AG04450 (cell line): ENCODE results near the gene TASP1. TPM values are rescaled to one million over a fixed set of nuclear protein-coding genes. Genes with fewer than 3 reads are reported as not detected.
A peak's percentile ranks its signal among the peaks of the same experiment; 100 is the strongest.

Experiments used
- CTCF ChIA-PET: fragments of 300-600, 350-600 bp; formaldehyde crosslinking; extraction: SDS; loops from one replicate; lab custom pipeline; 2022; ENCODE audit warnings: antibody characterized with exemption, inconsistent platforms; lab: Charles Lee
- POLR2A ChIA-PET: fragments of 350-600 bp; formaldehyde crosslinking; extraction: SDS; loops from one replicate; lab custom pipeline; 2021; ENCODE audit warnings: antibody characterized with exemption, inconsistent platforms; lab: Yijun Ruan, JAX
- DNase-seq: peaks from one replicate; pipeline ENCODE4 v3.0.0-alpha.2; 2011; ENCODE audit warnings: low read depth, low spot score
- H3K27ac ChIP-seq: one replicate; pipeline ENCODE4 v1.5.1; 2012; ENCODE audit warnings: low read depth, low read length, control low read depth
- H3K27me3 ChIP-seq: one replicate; pipeline ENCODE4 v1.6.0; 2012; ENCODE audit warnings: low read length; ENCODE audit not compliant: control insufficient read depth, insufficient read depth
- H3K4me3 ChIP-seq: 2 replicates; pipeline ENCODE4 v1.5.1; 2011; ENCODE audit warnings: mild to moderate bottlenecking, low read depth, low read length, control low read depth
- H3K9me3 ChIP-seq: 2 replicates; pipeline ENCODE4 v1.5.1; 2012; ENCODE audit warnings: low read length; ENCODE audit not compliant: control insufficient read depth, insufficient read depth
- CTCF ChIP-seq: IDR thresholded peaks from 2 replicates; pipeline ENCODE4 v1.5.1; 2011; ENCODE audit warnings: low read depth, low read length, control low read depth, inconsistent platforms
- polyA plus RNA-seq: library from polyadenylated mRNA; depleted of rRNA; stranded (reverse); fragments of >200 nt; gene quantifications from 2 replicates; pipeline ENCODE4 v1.2.3, GENCODE V29; 2011

Gene TASP1
- polyA plus RNA-seq, 1 experiment: 6.0 TPM

GRCh38 chr20:13650474-13650873 lies 11.7 kb upstream of the TASP1 start:
- no peak overlapping the region for H3K27ac ChIP-seq
- no peak for TF ChIP-seq CTCF
- no peak for DNase-seq
- CTCF ChIA-PET: interaction anchor here (0.6 kb wide), 1 partner anchor 20 kb away, joined by 3 read pairs; no protein-coding TSS in a partner anchor
- POLR2A ChIA-PET: no interaction called here
- H3K27me3 ChIP-seq: peaks cover 3% of the 10 kb centered on the region
- H3K4me3 ChIP-seq: no peak overlapping the region
- no peaks in the 10 kb centered on the region for H3K9me3 ChIP-seq

- Histone ChIP-seq H3K9me3 (no peaks in the 10 kb centered on the region), H3K4me3 (no peak overlapping the region), H3K27ac (no peak overlapping the region), H3K27me3 (peaks cover 4% of the 10 kb centered on the region)
- DNase-seq: no peak
- TF ChIP-seq CTCF: no peak
- CTCF ChIA-PET: interaction anchor here (1.0 kb wide), 1 partner anchor 124 kb away, joined by 3 read pairs; no protein-coding TSS in a partner anchor
- POLR2A ChIA-PET: no interaction called here
These were observed 9.8 kb upstream of the TASP1 start for GRCh38 chr20:13648291-13649228.

- POLR2A ChIA-PET: no interaction called here
- TF ChIP-seq CTCF: no peak
- Histone ChIP-seq H3K27me3 (peaks cover 3% of the 10 kb centered on the region), H3K27ac (no peak overlapping the region), H3K4me3 (no peak overlapping the region), H3K9me3 (no peaks in the 10 kb centered on the region)
- no peak for DNase-seq
- CTCF ChIA-PET: no interaction called here
These were observed 5.3 kb upstream of the TASP1 start for GRCh38 chr20:13644010-13644409.

GRCh38 chr20:13639150-13639497 lies 392 bp upstream of the TASP1 start:
- no peak for DNase-seq
- Histone ChIP-seq H3K4me3 (peak overlapping the region; percentile 95), H3K27ac (no peak overlapping the region), H3K27me3 (peaks cover 3% of the 10 kb centered on the region), H3K9me3 (no peaks in the 10 kb centered on the region; the same call in 1 of the 2 replicates)
- POLR2A ChIA-PET: no interaction called here
- CTCF ChIA-PET: no interaction called here
- TF ChIP-seq CTCF: no peak

GRCh38 chr20:13638162-13638495 lies 603 bp downstream of the TASP1 start:
- Histone ChIP-seq H3K9me3 (no peaks in the 10 kb centered on the region; the same call in 1 of the 2 replicates), H3K27me3 (no peaks in the 10 kb centered on the region), H3K27ac (peak overlapping the region; percentile 78), H3K4me3 (peak overlapping the region; percentile 95)
- ChIA-PET POLR2A (no interaction called here), CTCF (no interaction called here)
- no peak for TF ChIP-seq CTCF
- DNase-seq: no peak
